ENCODE data around the gene DDX24.

DNA sequence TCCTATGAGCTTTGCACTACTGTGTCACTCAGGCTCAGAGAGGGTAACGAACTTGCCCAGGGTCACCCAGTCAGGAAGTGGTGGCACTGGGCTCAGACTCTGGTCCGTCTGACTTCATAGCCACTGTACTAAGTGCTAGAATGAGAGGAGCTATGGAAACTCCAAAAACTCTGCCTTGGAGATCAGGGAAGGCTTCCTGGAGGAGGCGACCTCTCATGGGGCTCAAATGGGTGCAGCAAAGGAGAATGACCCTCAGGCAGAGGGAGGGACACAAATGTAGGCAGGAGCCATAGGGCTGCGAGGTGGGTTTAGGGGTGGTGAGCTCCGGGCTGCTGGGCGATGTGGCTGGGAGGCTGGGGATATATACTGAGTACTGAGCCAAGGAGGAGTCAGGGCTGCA is 80.7 kb downstream of the DDX24 start:
- no peak for TF ChIP-seq POLR2A (IDR thresholded peaks at IDR 0.05)
- TF ChIP-seq, protein P1, sequence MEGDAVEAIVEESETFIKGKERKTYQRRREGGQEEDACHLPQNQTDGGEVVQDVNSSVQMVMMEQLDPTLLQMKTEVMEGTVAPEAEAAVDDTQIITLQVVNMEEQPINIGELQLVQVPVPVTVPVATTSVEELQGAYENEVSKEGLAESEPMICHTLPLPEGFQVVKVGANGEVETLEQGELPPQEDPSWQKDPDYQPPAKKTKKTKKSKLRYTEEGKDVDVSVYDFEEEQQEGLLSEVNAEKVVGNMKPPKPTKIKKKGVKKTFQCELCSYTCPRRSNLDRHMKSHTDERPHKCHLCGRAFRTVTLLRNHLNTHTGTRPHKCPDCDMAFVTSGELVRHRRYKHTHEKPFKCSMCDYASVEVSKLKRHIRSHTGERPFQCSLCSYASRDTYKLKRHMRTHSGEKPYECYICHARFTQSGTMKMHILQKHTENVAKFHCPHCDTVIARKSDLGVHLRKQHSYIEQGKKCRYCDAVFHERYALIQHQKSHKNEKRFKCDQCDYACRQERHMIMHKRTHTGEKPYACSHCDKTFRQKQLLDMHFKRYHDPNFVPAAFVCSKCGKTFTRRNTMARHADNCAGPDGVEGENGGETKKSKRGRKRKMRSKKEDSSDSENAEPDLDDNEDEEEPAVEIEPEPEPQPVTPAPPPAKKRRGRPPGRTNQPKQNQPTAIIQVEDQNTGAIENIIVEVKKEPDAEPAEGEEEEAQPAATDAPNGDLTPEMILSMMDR (IDR thresholded peaks at IDR 0.05) = no peak

All from heart left ventricle (tissue), 13 donors.